AG04449 (cell line): ENCODE measurements around the gene CCDC107.

ENCODE experiments used
- CTCF ChIA-PET: fragments of 350-600 bp; formaldehyde crosslinking; extraction: SDS; loops from one replicate; lab custom pipeline; 2021; ENCODE audit warnings: antibody characterized with exemption; lab: Yijun Ruan, JAX
- POLR2A ChIA-PET: fragments of 400-600, 350-600 bp; formaldehyde crosslinking; extraction: SDS; loops from one replicate; lab custom pipeline; 2020; ENCODE audit warnings: antibody characterized with exemption, inconsistent platforms; lab: Yijun Ruan, JAX
- DNase-seq: peaks from one replicate; pipeline ENCODE4 v3.0.0-alpha.2; 2010; ENCODE audit warnings: low read depth, low spot score
- H3K4me3 ChIP-seq: 2 replicates; pipeline ENCODE4 v1.5.1; 2011; ENCODE audit warnings: low read depth, mild to moderate bottlenecking, control low read depth, low read length
- CTCF ChIP-seq: IDR thresholded peaks from one replicate; pipeline ENCODE4 v1.5.1; 2011; ENCODE audit warnings: mild to moderate bottlenecking, moderate library complexity, low read length, control low read depth, inconsistent platforms; ENCODE audit not compliant: insufficient read depth; ENCODE audit errors: missing control alignments

Gene CCDC107

GRCh38 chr9:35674025-35674361 lies 15.9 kb downstream of the CCDC107 start:
- CTCF ChIA-PET = interaction anchor here (1.0 to 5.4 kb wide), 5 partner anchors 9 to 26 kb away, joined by 3 to 41 read pairs (median 11); partner anchors contain the start of gene ARHGEF39
- H3K4me3 ChIP-seq = no peak overlapping the region
- POLR2A ChIA-PET = interaction anchor here (3.6 kb wide), 1 partner anchor 12 kb away, joined by 28 read pairs; no protein-coding TSS in a partner anchor
- TF ChIP-seq CTCF = no peak
- DNase-seq = no peak

GRCh38 chr9:35675204-35675603 lies 17.1 kb downstream of the CCDC107 start:
- ChIA-PET POLR2A (interaction anchor here (0.7 to 3.6 kb wide), 3 partner anchors 10 to 17 kb away, joined by 4 to 28 read pairs (median 6); partner anchors contain the start of gene TPM2), CTCF (interaction anchor here (1.0 to 5.0 kb wide), 7 partner anchors 9 to 57 kb away, joined by 3 to 27 read pairs (median 5); partner anchors contain the start of genes ARHGEF39, CCDC107, CREB3 and RMRP)
- peak overlapping the region; percentile 56; the same call in 1 of the 2 replicates for H3K4me3 ChIP-seq
- TF ChIP-seq CTCF = no peak
- no peak for DNase-seq

GRCh38 chr9:35675732-35676392 lies 17.8 kb downstream of the CCDC107 start:
- peak; percentile 37 for TF ChIP-seq CTCF
- peak overlapping the region; percentile 56 for H3K4me3 ChIP-seq
- CTCF ChIA-PET = interaction anchor here (1.0 to 5.0 kb wide), 8 partner anchors 8 to 56 kb away, joined by 3 to 27 read pairs (median 5); partner anchors contain the start of genes ARHGEF39, CCDC107, CREB3 and RMRP
- POLR2A ChIA-PET = interaction anchor here (1.0 to 3.6 kb wide), 3 partner anchors 10 to 14 kb away, joined by 3 to 28 read pairs (median 6); partner anchors contain the start of gene TPM2
- DNase-seq = no peak

GRCh38 chr9:35679091-35679490 lies 21.0 kb downstream of the CCDC107 start:
- CTCF ChIA-PET = interaction anchor here (1.7 kb wide), 1 partner anchor 16 kb away, joined by 5 read pairs; no protein-coding TSS in a partner anchor
- POLR2A ChIA-PET = interaction anchor here (0.6 to 5.3 kb wide), 5 partner anchors 10 to 164 kb away, joined by 3 to 68 read pairs (median 8); partner anchors contain the start of gene TPM2
- no peak for TF ChIP-seq CTCF
- H3K4me3 ChIP-seq = no peak overlapping the region
- no peak for DNase-seq

- TF ChIP-seq CTCF = no peak
- POLR2A ChIA-PET = interaction anchor here (0.6 to 5.3 kb wide), 13 partner anchors 10 to 190 kb away, joined by 3 to 68 read pairs (median 4); partner anchors contain the start of genes ARHGEF39, CCDC107, CREB3 and RUSC2
- DNase-seq = no peak
- H3K4me3 ChIP-seq = no peak overlapping the region
- CTCF ChIA-PET = interaction anchor here (1.3 to 1.7 kb wide), 3 partner anchors 14 to 18 kb away, joined by 5 to 6 read pairs (median 5); partner anchors contain the start of gene ARHGEF39
These were observed 21.8 kb downstream of the CCDC107 start for GRCh38 chr9:35679766-35680330.
